ENCODE measurements around the gene RNF13.

RNF13 gene

DNA sequence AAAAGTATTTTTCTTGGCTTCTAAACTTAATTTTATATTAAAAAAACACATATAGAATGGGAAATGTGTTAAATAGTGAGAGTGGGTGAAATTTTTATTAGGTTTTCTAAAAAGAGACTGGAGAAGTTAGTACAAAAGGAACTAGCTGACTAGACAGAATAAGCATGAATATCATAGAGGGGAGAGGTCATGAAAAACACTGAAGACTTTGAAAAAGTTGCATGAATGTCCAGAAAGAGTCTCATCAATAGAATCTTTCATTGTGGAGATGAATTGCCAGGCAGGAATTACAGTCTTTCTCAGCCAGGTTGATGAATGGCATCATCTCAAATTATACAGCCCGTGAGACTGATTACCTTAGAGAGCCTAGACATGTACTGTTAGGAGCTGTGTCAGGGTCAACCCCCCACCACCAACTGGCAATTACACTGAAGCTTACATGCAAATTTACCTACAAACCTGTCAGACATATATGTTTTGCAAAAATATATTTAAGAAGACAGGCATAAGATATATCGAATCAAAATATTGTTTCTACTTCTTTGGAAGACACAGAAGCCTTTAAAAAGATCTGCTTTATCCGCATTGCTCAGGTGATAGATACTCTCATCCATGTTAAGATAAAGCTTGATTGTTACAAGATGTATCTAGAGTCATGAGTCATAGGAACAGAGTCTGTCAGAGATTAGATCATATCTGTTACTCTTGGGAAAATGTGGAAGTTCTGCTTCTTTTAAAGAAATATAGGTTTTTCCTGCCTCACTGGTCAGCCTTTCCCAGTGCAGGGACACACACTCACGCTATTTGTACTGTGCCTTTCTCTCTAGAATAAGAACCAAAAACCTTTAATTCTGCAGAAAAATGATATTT lies 192.5 kb downstream of the RNF13 start:
- DNase-seq, result no peak

DNA sequence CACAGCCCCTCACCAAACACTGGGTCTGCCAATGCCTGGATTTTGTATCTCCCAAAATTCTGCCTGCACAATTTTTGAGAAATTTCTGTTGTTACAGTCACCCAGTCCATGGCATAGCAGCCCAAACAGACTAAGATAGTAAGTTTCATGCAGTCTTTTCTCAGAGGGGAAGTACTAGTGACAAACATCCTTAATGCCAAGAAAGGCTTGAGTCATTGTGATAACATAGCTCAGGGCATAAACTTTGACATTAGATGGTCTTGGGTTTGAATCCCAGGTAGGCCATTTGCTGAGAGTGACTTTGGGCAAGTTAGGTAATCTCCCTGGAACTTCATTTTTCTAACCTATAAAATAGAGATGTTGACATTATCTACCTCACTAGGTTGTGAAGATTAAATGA lies 193.8 kb downstream of the RNF13 start:
- DNase-seq, result no peak
